ENCODE measurements around the gene NXN.

DNA sequence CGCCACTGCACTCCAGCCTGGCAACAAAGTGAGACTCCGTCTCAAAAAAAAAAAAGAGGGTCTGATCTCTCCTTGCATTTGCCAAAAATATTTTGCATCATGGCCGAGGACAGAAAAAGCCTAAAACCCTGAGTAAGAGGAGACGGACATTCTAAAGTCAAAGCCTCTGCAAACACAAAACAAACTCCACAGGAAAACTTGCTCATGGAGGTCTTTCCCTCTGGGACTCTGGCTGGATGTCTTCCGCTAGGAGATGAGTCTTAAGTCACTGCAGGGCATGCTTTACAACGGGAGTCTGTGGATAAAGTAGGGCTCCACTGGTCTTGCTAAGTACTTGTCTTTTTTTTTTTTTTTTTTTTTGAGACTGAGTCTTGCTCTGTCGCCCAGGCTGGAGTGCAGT is 123.4 kb downstream of the NXN start:
- TF ChIP-seq, protein P1, sequence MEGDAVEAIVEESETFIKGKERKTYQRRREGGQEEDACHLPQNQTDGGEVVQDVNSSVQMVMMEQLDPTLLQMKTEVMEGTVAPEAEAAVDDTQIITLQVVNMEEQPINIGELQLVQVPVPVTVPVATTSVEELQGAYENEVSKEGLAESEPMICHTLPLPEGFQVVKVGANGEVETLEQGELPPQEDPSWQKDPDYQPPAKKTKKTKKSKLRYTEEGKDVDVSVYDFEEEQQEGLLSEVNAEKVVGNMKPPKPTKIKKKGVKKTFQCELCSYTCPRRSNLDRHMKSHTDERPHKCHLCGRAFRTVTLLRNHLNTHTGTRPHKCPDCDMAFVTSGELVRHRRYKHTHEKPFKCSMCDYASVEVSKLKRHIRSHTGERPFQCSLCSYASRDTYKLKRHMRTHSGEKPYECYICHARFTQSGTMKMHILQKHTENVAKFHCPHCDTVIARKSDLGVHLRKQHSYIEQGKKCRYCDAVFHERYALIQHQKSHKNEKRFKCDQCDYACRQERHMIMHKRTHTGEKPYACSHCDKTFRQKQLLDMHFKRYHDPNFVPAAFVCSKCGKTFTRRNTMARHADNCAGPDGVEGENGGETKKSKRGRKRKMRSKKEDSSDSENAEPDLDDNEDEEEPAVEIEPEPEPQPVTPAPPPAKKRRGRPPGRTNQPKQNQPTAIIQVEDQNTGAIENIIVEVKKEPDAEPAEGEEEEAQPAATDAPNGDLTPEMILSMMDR (IDR thresholded peaks at IDR 0.05), result no peak
- no peak for TF ChIP-seq EZH2 (IDR thresholded peaks at IDR 0.05; ENCODE audit: borderline replicate concordance, insufficient read depth, low read depth, low read length, poor library complexity, severe bottlenecking)

Data from B cell (primary cell).